Central memory CD8-positive, alpha-beta T cell (primary cell): ENCODE measurements around the gene DUS3L.
A peak's percentile ranks its signal among the peaks of the same experiment; 100 is the strongest.
"Not testable (repeated sequence)": the region's sequence is repeated elsewhere in the genome, so short reads cannot be mapped to it uniquely, and the experiment has no call there.

ENCODE experiments used
- ATAC-seq: fragments of 150-1000 bp; cut with Tn5 transposase; replicated peaks from 2 replicates; pipeline ENCODE4 v1.10.0; 2022; ENCODE audit warnings: mild to moderate bottlenecking, moderate FRiP score, moderate number of reproducible peaks; ENCODE audit not compliant: poor library complexity, severe bottlenecking; ENCODE audit errors: extremely low read depth
- DNase-seq, 2 donors: peaks; one replicate each; pipeline ENCODE4 v3.0.0; 2021; ENCODE audit warnings: low spot score in 2 of 2
- H3K27ac Mint-ChIP-seq: one replicate; pipeline ENCODE4 v1.8.0; 2022; ENCODE audit warnings: low read depth, mild to moderate bottlenecking, moderate library complexity, mixed read lengths
- H3K27me3 Mint-ChIP-seq: one replicate; pipeline ENCODE4 v1.8.0; 2022; ENCODE audit warnings: mixed read lengths
- H3K36me3 Mint-ChIP-seq: one replicate; pipeline ENCODE4 v1.8.0; 2022; ENCODE audit warnings: mild to moderate bottlenecking, moderate library complexity, mixed read lengths; ENCODE audit not compliant: insufficient read depth
- H3K4me1 Mint-ChIP-seq: one replicate; pipeline ENCODE4 v1.8.0; 2022; ENCODE audit warnings: mixed read lengths
- H3K4me3 Mint-ChIP-seq: one replicate; pipeline ENCODE4 v1.8.0; 2022; ENCODE audit warnings: mild to moderate bottlenecking, moderate library complexity, mixed read lengths
- H3K9me3 Mint-ChIP-seq: one replicate; pipeline ENCODE4 v1.8.0; 2022; ENCODE audit warnings: mixed read lengths

DUS3L gene

GRCh38 chr19:5786593-5787408, 4.2 kb downstream of the DUS3L start:
- DNase-seq (no peak), ATAC-seq (no peak)
- H3K4me1 Mint-ChIP-seq, result peaks cover 18% of the 10 kb centered on the region
- H3K27me3 Mint-ChIP-seq, result no peaks in the 10 kb centered on the region
- peak overlapping the region; percentile 36 for H3K4me3 Mint-ChIP-seq
- H3K36me3 Mint-ChIP-seq, result peaks cover 44% of the 10 kb centered on the region
- peak overlapping the region; percentile 72 for H3K27ac Mint-ChIP-seq
- no peaks in the 10 kb centered on the region for H3K9me3 Mint-ChIP-seq

GRCh38 chr19:5785423-5785822, 5.5 kb downstream of the DUS3L start:
- H3K36me3 Mint-ChIP-seq, result peaks cover 36% of the 10 kb centered on the region
- no peak overlapping the region for H3K27ac Mint-ChIP-seq
- no peak overlapping the region for H3K4me3 Mint-ChIP-seq
- DNase-seq, result no peak
- no peaks in the 10 kb centered on the region for H3K9me3 Mint-ChIP-seq
- peaks cover 10% of the 10 kb centered on the region for H3K4me1 Mint-ChIP-seq
- no peak for ATAC-seq
- no peaks in the 10 kb centered on the region for H3K27me3 Mint-ChIP-seq

- DNase-seq (no peak), ATAC-seq (no peak)
- Mint-ChIP-seq H3K4me3 (no peak within 1 kb of the TSS), H3K36me3 (peaks cover 30% of the 10 kb centered on the region), H3K4me1 (peaks cover 6% of the 10 kb centered on the region), H3K27me3 (no peaks in the 10 kb centered on the region), H3K27ac (no peak within 1 kb of the TSS), H3K9me3 (no peaks in the 10 kb centered on the region)
Observed at GRCh38 chr19:5784581-5785147, 6.3 kb downstream of the DUS3L start, which contains the start of gene PRR22. PRR22 (minus strand) TSS chr19:5784746; CDS start chr19:5784660, 86 bp downstream.

- Mint-ChIP-seq H3K27me3 (no peaks in the 10 kb centered on the region), H3K36me3 (peaks cover 20% of the 10 kb centered on the region), H3K4me3 (no peak overlapping the region), H3K4me1 (peaks cover under 1% of the 10 kb centered on the region), H3K9me3 (no peaks in the 10 kb centered on the region), H3K27ac (no peak overlapping the region)
- DNase-seq, result no peak
- ATAC-seq, result no peak
Observed at GRCh38 chr19:5782945-5783919, 7.7 kb downstream of the DUS3L start.

GRCh38 chr19:5782322-5782721, 8.6 kb downstream of the DUS3L start:
- Mint-ChIP-seq H3K27me3 (no peaks in the 10 kb centered on the region), H3K27ac (no peak overlapping the region), H3K4me3 (no peak overlapping the region), H3K9me3 (no peaks in the 10 kb centered on the region), H3K36me3 (peaks cover 16% of the 10 kb centered on the region), H3K4me1 (no peaks in the 10 kb centered on the region)
- no peak for ATAC-seq
- DNase-seq, result no peak

- H3K36me3 Mint-ChIP-seq, H3K27me3 Mint-ChIP-seq, H3K27ac Mint-ChIP-seq, DNase-seq, ATAC-seq, H3K4me1 Mint-ChIP-seq, H3K9me3 Mint-ChIP-seq, H3K4me3 Mint-ChIP-seq: not testable (repeated sequence)
Observed at GRCh38 chr19:5780916-5781315, 10.0 kb downstream of the DUS3L start.

- Mint-ChIP-seq H3K27me3 (no peaks in the 10 kb centered on the region), H3K4me3 (no peak overlapping the region), H3K36me3 (peaks cover 2% of the 10 kb centered on the region), H3K27ac (no peak overlapping the region), H3K9me3 (no peaks in the 10 kb centered on the region), H3K4me1 (no peaks in the 10 kb centered on the region)
- no peak for ATAC-seq
- DNase-seq, result no peak
Observed at GRCh38 chr19:5778402-5778801, 12.6 kb downstream of the DUS3L start.

DNA sequence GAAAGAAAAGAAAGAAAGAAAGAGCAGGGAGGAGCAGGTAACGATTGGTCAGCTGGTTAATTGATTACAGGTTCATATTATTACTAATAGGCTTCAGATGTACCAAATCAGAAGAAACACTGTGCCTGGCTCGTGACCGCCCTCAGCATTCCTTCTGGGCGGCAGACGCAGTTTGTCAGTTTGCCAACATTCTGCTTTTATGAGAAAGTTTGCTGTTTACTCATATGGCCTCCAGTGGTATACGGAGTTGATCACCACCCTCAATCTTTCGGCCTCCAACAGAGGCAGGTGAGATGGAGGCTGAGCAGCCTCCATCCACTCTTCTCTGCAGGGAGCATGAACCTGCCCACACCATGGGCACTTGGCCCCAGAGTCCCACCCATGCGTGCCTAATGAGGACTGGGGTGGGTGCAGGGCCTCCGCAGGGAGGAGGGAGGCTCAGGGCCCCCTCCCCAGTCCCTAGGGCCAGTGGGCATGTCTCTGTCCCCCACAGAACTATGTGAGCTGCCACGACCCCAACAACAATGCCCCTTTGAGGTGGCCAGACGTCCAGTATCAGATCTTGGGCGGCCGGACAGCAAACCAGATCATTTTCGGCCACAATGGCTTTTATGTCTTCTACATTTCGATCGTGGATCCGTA, 15.2 kb downstream of the DUS3L start:
- Mint-ChIP-seq H3K4me3 (no peak overlapping the region), H3K27me3 (no peaks in the 10 kb centered on the region), H3K4me1 (no peaks in the 10 kb centered on the region), H3K9me3 (no peaks in the 10 kb centered on the region), H3K27ac (no peak overlapping the region), H3K36me3 (no peaks in the 10 kb centered on the region)
- DNase-seq (no peak), ATAC-seq (no peak)

GRCh38 chr19:5774921-5775320, 16.0 kb downstream of the DUS3L start:
- Mint-ChIP-seq H3K27ac (no peak overlapping the region), H3K27me3 (no peaks in the 10 kb centered on the region), H3K4me3 (no peak overlapping the region), H3K4me1 (no peaks in the 10 kb centered on the region), H3K9me3 (no peaks in the 10 kb centered on the region), H3K36me3 (no peaks in the 10 kb centered on the region)
- DNase-seq (no peak), ATAC-seq (no peak)

GRCh38 chr19:5773276-5773675, 17.7 kb downstream of the DUS3L start:
- no peak for DNase-seq
- no peak for ATAC-seq
- no peak overlapping the region for H3K4me3 Mint-ChIP-seq
- no peaks in the 10 kb centered on the region for H3K4me1 Mint-ChIP-seq
- H3K27me3 Mint-ChIP-seq, result no peaks in the 10 kb centered on the region
- no peaks in the 10 kb centered on the region for H3K36me3 Mint-ChIP-seq
- no peaks in the 10 kb centered on the region for H3K9me3 Mint-ChIP-seq
- no peak overlapping the region for H3K27ac Mint-ChIP-seq

- Mint-ChIP-seq H3K4me1 (no peaks in the 10 kb centered on the region), H3K9me3 (no peaks in the 10 kb centered on the region), H3K4me3 (no peak overlapping the region), H3K27me3 (no peaks in the 10 kb centered on the region), H3K27ac (no peak overlapping the region), H3K36me3 (no peaks in the 10 kb centered on the region)
- ATAC-seq (no peak), DNase-seq (no peak)
Observed at GRCh38 chr19:5772416-5772815, 18.5 kb downstream of the DUS3L start.

- no peaks in the 10 kb centered on the region for H3K36me3 Mint-ChIP-seq
- no peak for ATAC-seq
- H3K4me1 Mint-ChIP-seq, result no peaks in the 10 kb centered on the region
- H3K27ac Mint-ChIP-seq, result no peak overlapping the region
- no peaks in the 10 kb centered on the region for H3K27me3 Mint-ChIP-seq
- H3K4me3 Mint-ChIP-seq, result no peak overlapping the region
- no peaks in the 10 kb centered on the region for H3K9me3 Mint-ChIP-seq
- no peak for DNase-seq
Observed at GRCh38 chr19:5767949-5768348, 23.0 kb downstream of the DUS3L start.
